Inflammatory macrophage treated with lipopolysaccharide for 1 hour (primary cell): Measurements from ENCODE around the gene ABCD2.
"Not testable (repeated sequence)": the region's sequence is repeated elsewhere in the genome, so short reads cannot be mapped to it uniquely, and the experiment has no call there.

Experiments used
- DNase-seq, 2 donors: peaks; one replicate each; pipeline ENCODE4 v3.0.0-alpha.2; 2020 to 2022

ABCD2 gene

GRCh38 chr12:39611818-39612217, 7.8 kb downstream of the ABCD2 start:
- no peak for DNase-seq

DNA sequence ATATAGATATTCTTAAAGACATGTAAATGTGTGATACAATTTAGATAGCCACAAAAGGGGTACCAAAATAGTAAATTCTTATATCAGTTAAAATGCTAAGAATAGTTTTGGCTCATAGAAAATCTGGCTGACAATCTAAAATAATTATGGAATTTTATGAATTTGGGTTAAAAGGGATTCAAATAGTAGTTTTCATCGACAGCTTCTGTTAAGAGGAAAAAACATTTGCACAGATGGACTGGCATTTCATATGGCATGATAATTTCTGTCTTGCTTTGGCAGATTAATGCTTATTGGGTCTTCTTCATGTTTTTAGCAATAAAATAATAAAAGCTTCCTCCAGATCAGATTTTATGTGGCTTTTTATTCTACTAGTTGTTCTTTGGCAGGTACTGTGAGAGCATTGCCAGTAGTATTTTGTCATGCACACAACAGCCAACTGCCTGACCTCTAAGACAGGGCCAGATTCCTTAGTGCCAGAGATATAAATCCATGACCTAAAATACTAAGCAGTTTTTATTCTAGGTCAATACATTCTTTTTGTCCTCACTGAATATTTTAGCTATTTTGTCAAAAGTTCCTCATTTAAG, 9.1 kb downstream of the ABCD2 start:
- no peak for DNase-seq

GRCh38 chr12:39606712-39607423, 12.7 kb downstream of the ABCD2 start:
- no peak for DNase-seq

DNA sequence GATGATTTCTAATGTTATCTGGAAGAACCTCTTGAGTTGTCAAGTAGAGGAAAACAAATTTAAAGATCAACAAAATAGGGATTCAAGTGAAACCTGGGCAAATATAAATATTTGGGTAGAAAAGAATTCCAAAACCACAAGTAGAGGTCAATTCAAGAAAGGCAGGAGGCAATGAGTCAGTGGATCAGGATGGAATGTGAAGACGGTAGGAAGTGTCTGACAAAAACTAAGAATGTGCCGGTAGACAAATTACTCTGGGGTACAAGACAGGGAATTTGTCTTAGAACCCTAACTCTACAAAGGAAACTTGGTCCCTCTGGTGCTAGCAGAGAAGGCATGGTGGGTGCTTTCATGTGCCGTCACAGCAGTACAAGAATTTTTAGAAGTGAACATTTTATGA, 13.6 kb downstream of the ABCD2 start:
- DNase-seq, result no peak

- no peak for DNase-seq
Observed at GRCh38 chr12:39605501-39605900, 14.1 kb downstream of the ABCD2 start.

GRCh38 chr12:39603065-39603464, 16.5 kb downstream of the ABCD2 start:
- DNase-seq, result no peak

DNA sequence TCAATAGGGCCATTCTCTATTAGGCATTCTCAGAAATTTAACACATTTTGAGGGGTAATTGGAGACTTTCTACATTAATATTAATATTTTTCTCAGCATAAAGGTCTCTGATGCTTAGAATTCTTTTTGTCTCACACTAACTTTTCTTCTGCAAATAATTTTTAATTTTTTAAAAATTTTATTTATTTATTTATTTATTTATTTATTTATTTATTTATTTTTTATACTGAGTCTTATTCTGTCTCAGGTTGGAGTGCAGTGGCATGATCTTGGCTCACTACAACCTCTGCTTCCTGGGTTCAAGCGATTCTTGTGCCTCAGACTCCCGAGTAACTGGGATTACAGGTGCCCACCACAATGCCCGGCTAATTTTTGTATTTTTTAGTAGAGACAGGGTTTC, 17.7 kb downstream of the ABCD2 start:
- DNase-seq, result not testable (repeated sequence)

GRCh38 chr12:39595928-39596327, 23.7 kb downstream of the ABCD2 start:
- DNase-seq, result no peak

DNA sequence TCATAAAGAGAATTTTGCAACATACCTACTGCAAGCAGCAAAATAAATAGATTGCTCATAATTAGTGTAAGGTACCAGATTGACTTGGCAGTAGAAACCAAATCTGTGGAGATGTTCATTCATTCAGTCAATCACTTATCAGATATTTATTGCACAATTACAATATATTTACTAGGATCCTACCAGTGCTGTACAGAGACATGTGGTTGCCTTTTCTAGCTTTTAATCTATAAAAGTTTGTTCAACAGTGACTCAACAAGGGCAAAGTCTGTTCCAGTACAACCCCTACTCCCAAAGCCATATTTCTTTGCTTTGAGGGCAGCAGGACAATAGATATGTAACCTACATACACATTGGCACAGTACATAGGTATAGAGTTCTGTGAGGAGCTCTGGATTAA, 27.3 kb downstream of the ABCD2 start:
- no peak for DNase-seq

DNA sequence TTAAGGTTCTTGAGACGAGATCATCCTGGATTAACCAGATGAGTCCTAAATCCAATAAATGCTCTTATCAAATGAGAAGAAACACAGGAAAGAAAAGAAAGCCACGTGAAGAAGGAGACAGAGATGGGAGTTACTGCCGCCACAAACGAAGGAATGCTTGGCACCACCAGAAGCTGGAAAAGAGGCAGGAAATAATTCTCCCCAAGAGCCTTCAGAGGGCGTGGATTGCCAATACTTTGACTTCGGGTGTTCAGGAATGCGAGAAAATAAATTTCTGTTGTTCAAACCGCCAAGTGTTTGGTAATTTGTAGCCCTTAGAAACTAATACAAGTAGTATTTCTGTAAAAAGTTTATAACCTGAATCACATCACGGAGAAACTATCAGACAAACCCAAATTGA, 31.3 kb downstream of the ABCD2 start:
- DNase-seq, result no peak

DNA sequence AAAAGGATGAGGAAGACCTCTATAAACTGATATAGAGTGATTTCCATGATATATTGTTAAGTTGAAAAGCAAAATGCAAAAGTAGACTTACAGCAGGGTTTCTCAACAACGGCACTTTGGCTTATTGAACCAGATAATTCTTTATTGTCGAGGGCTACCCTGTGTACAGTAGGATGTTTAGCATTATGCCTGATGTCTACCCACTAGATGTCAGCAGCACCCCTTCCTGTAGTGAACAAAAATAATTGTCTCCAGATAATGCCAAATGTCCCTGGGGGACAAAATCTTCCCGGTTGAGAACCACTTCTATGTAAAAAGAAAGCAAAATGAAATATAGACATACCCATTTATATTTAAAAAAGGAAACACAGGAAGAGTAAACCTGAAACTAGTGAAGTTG, 32.4 kb downstream of the ABCD2 start:
- DNase-seq, result peak in 1 of 2 donors; percentile 1

GRCh38 chr12:39586816-39587215, 32.8 kb downstream of the ABCD2 start:
- DNase-seq, result no peak

DNA sequence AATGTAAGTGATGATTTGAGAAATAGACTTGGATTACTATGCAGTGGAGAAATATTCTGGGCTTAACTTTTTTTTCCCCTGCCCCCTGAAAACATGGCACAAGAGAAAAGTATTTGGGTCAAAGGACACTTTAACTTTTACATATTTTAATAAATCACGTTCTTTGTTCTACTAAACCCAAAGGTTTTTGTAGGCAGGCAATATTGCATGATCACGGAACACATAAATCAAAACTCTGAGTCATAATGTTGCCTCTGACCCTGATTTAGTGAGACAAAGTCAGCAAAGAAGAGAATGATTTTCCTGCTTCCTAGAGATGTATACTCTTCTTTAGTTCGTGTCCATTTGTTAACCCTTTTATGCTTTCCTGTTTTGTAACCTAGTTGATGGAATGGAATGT, 38.0 kb downstream of the ABCD2 start:
- DNase-seq, result no peak

GRCh38 chr12:39575498-39575875, 44.1 kb downstream of the ABCD2 start:
- no peak for DNase-seq

DNA sequence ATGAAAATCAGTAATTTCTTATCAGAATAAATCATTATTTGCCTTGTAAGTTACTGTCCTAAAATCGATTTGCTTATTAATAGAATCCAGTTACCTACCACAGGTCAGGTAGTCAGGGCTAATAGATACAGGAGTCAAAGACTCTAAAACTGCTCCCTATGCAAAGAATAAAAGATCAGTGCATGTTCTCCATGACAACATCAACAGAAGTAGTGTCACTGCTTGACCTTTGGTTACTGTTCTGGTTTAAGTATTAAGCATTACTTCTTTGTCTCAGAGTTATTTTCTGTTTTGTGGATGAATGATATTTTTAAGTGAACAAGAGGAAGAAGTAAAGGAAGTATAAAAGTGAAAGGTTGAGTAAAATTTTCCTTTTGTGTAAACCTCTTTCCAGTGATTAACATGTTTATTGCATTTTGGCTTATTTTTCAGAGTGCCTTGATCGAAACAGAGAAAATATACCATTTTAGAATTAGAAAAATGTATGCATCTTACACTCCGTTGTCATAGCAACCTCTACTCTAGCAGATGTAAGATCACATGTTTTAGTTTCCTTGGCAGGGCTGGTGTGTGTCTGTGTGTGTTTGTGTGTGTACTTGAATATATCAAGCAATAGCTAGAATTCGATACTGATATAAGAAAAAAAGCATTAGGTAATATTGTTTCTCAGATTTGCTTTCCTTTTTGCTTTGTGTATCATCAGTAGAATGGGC, 44.7 kb downstream of the ABCD2 start:
- no peak for DNase-seq

GRCh38 chr12:39574378-39574777, 45.2 kb downstream of the ABCD2 start:
- DNase-seq, result no peak

DNA sequence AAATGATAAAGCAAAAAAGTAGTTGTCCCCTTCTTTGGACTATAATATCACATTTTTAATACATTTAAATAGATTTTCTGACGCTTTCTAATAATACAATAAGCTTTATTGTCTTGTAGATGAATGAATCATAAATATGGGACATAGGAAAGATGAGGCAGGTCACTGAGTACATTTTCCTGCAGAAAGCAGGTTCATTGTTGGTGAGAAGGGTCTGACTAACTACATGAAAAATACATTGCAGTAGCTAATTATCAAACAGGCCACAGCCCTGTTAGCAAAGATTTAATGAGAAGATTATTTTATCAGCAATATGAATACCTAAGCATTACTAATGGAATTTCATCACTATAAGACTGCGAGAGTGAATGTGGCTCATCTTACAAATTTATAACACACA, 45.6 kb downstream of the ABCD2 start:
- DNase-seq, result no peak

- DNase-seq, result no peak
Observed at GRCh38 chr12:39572551-39572950, 47.1 kb downstream of the ABCD2 start.

DNA sequence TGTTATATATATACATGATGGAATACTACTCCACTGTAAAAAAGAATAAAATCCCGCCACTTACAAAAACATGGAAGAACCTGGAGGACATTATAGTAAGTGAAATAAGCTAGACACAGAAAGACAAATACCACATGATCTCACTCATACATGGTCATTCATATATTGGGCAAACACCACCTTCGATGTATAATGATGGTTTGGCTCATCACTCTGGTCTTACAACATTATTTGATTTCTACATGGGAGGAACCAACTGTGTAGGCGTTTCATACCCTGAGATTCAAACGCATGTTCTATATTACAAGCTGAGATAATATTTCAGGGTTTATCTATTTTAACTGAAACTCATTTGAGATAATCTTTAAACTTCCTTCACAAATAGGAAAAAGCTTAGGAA, 48.3 kb downstream of the ABCD2 start:
- DNase-seq, result no peak

GRCh38 chr12:39553476-39553875, 66.1 kb downstream of the ABCD2 start:
- no peak for DNase-seq

DNA sequence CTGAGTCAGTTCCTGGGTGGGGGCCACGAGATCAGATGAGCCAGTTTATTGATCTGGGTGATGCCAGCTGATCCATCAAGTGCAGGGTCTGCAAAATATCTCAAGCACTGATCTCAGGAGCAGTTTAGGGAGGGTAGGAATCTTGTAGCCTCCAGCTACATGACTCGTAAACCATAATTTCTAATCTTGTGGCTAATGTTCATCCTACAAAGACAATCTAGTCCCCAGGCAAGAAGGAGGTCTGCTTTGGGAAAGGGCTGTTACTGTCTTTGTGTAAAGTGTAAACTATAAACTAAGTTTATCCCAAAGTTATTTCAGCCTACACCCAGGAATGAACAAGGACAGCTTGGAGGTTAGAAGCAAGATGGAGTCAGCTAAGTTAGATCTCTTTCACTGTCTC, 75.4 kb downstream of the ABCD2 start:
- not testable (repeated sequence) for DNase-seq

DNA sequence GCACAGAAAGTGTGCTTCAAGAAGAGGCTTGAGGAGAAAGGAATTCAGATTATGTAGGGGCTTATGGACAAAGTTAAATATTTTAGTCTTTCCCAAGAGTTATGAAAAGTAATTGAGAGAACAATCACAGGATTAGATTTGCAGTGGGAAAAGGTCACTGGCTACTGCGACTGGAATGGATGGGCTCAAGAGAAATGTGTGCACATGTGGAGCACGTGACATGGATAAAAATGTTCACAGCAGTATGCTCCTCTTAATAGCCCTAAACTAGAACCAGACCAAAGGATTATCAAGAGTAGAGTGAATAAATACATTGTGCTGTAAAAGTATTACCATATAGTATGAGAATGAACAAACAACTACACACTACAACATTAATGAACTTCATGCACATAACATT, 78.1 kb downstream of the ABCD2 start:
- DNase-seq, result no peak

GRCh38 chr12:39538679-39539104, 80.9 kb downstream of the ABCD2 start:
- DNase-seq, result no peak

DNA sequence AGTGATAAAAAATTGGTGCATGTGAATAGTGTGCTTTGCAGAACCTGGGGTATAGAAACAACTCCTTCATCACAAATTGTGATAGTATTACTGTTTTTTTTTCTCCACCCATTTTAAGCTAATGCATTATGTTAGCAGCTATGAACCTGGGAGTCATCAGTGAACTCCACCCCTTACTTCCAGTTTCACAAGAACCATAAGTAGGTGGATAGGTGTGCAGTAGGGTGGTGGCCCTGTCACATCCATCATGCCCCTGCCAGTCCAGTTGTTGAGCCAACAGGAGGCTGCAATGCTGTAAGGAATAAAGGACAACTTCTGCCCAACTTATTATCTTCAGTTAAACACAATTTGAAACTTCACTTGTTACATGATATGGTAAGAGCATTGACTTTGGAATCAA, 85.7 kb downstream of the ABCD2 start:
- no peak for DNase-seq
